ENCODE results near the gene ELP1. TPM values are rescaled to one million over a fixed set of nuclear protein-coding genes. Genes with fewer than 3 reads are reported as not detected.

Gene ELP1
- total RNA-seq, 1 experiment from 2014 or later = 27.9 TPM

DNA sequence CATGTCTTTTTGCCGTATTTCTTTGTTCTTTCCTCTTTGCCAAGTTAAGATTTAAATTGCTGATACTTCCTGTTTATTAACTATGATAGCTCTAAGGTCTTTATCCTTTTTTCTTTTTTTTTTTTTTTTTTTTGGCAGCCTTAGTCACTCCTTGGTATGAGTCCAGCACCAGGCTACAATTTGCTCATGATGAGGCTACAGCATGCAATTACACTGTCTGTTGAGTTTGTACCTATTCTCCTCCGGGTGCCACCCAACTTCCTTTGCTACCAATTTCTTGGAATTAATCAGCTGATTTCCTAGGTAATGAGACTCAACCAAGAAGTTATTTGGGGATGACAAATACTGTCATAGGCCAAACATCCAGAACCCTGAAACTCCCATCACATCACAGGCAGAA, 103.7 kb downstream of the ELP1 start (continued):
- TF ChIP-seq SOX15 (CRISPR knock-in tag; IDR thresholded peaks at IDR 0.05) (no peak), FOXJ3 (CRISPR knock-in tag; IDR thresholded peaks at IDR 0.05; ENCODE audit: borderline replicate concordance) (no peak)

DNA sequence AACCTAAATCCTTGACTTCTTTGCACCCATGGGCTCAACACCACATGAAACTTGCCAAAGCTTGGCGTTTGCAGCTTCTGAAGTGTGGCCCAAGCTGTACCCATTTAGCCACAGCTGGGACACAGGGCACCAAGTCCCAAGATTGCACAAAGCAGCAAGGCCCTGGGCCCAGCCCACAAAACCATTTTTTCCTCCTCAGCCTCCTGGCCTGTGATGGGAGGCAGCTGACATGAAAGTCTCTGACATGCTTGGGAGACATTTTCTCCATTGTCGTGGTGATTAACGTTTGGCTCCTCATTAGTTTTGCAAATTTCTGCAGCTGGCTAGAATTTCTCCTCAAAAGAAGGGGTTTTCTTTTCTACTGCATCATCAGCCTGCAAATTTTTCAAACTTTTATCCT, 110.1 kb downstream of the ELP1 start:
- no peak overlapping the region for H3K4me3 Mint-ChIP-seq
- no peaks in the 10 kb centered on the region for H3K27me3 Mint-ChIP-seq (ENCODE audit: low read depth)
- H3K36me3 Mint-ChIP-seq = peaks cover 35% of the 10 kb centered on the region
- H3K4me1 Mint-ChIP-seq = no peaks in the 10 kb centered on the region
- H3K27ac Mint-ChIP-seq = no peak overlapping the region
- POLR2A ChIA-PET = no interaction called here
- no peak for DNase-seq (ENCODE audit: low spot score)
- H3K9me3 Mint-ChIP-seq = peaks cover 45% of the 10 kb centered on the region
- no peak for ATAC-seq
- TF ChIP-seq SP1 (CRISPR knock-in tag; conservative IDR thresholded peaks at IDR 0.05) (no peak), OVOL2 (CRISPR knock-in tag; IDR thresholded peaks at IDR 0.05; ENCODE audit: borderline replicate concordance) (no peak), JAZF1 (CRISPR knock-in tag; IDR thresholded peaks at IDR 0.05) (no peak), ZNF138 (CRISPR knock-in tag; conservative IDR thresholded peaks at IDR 0.05) (no peak), HMGA2 (CRISPR knock-in tag; IDR thresholded peaks at IDR 0.05) (no peak), CBFB (CRISPR knock-in tag; IDR thresholded peaks at IDR 0.05; ENCODE audit: low read depth) (no peak), ESRRA (CRISPR knock-in tag; IDR thresholded peaks at IDR 0.05; ENCODE audit: borderline replicate concordance) (no peak), TCF7 (CRISPR knock-in tag; IDR thresholded peaks at IDR 0.05; ENCODE audit: low read depth) (no peak), ZNF219 (CRISPR knock-in tag; IDR thresholded peaks at IDR 0.05; ENCODE audit: borderline replicate concordance) (no peak), RELA (CRISPR knock-in tag; IDR thresholded peaks at IDR 0.05; ENCODE audit: borderline replicate concordance) (no peak), GTF2I (CRISPR knock-in tag; conservative IDR thresholded peaks at IDR 0.05) (no peak), ZNF671 (CRISPR knock-in tag; IDR thresholded peaks at IDR 0.05) (no peak), GRHL2 (CRISPR knock-in tag; IDR thresholded peaks at IDR 0.05; ENCODE audit: insufficient replicate concordance, severe bottlenecking) (no peak)
- TF ChIP-seq, protein P1, sequence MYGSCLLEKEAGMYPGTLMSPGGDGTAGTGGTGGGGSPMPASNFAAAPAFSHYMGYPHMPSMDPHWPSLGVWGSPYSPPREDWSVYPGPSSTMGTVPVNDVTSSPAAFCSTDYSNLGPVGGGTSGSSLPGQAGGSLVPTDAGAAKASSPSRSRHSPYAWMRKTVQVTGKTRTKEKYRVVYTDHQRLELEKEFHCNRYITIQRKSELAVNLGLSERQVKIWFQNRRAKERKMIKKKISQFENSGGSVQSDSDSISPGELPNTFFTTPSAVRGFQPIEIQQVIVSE (CRISPR knock-in tag; IDR thresholded peaks at IDR 0.05; ENCODE audit: borderline replicate concordance) = no peak
- TF ChIP-seq, protein P2, sequence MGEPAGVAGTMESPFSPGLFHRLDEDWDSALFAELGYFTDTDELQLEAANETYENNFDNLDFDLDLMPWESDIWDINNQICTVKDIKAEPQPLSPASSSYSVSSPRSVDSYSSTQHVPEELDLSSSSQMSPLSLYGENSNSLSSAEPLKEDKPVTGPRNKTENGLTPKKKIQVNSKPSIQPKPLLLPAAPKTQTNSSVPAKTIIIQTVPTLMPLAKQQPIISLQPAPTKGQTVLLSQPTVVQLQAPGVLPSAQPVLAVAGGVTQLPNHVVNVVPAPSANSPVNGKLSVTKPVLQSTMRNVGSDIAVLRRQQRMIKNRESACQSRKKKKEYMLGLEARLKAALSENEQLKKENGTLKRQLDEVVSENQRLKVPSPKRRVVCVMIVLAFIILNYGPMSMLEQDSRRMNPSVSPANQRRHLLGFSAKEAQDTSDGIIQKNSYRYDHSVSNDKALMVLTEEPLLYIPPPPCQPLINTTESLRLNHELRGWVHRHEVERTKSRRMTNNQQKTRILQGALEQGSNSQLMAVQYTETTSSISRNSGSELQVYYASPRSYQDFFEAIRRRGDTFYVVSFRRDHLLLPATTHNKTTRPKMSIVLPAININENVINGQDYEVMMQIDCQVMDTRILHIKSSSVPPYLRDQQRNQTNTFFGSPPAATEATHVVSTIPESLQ (CRISPR knock-in tag; IDR thresholded peaks at IDR 0.05) = no peak
- TF ChIP-seq, protein P3, sequence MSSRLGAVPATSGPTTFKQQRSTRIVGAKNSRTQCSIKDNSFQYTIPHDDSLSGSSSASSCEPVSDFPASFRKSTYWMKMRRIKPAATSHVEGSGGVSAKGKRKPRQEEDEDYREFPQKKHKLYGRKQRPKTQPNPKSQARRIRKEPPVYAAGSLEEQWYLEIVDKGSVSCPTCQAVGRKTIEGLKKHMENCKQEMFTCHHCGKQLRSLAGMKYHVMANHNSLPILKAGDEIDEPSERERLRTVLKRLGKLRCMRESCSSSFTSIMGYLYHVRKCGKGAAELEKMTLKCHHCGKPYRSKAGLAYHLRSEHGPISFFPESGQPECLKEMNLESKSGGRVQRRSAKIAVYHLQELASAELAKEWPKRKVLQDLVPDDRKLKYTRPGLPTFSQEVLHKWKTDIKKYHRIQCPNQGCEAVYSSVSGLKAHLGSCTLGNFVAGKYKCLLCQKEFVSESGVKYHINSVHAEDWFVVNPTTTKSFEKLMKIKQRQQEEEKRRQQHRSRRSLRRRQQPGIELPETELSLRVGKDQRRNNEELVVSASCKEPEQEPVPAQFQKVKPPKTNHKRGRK (CRISPR knock-in tag; IDR thresholded peaks at IDR 0.05; ENCODE audit: borderline replicate concordance) = no peak
- CTCF ChIA-PET = no interaction called here

Other genes starting within 250 kb of the ELP1 start
- not detected in 3 replicates for gene ACTL7B, start 78.1 kb downstream of the ELP1 start, total RNA-seq (2021)
- not detected in 3 replicates for gene ACTL7A, start 71.9 kb downstream of the ELP1 start, total RNA-seq (2021)
- 4.6 to 6.5 TPM (median 6.0 TPM) in 3 replicates for gene ABITRAM, start 276 bp upstream of the ELP1 start, total RNA-seq (2021)
- 50.7 to 54.3 TPM (median 53.1 TPM) in 3 replicates for gene CTNNAL1, start 79.4 kb upstream of the ELP1 start, total RNA-seq (2021)
- gene TMEM245, start 185.8 kb upstream of the ELP1 start, total RNA-seq (2021) = 40.8 to 47.2 TPM (median 43.2 TPM) in 3 replicates
- 0.71 to 1.1 TPM (median 1.0 TPM) in 3 replicates for gene FRRS1L, start 233.1 kb upstream of the ELP1 start, total RNA-seq (2021)

Measured in WTC11 (cell line).